GM12878 (cell line): Measurements from ENCODE around the gene ZMIZ2. TPM values are rescaled to one million over a fixed set of nuclear protein-coding genes. Genes with fewer than 3 reads are reported as not detected.
A peak's percentile ranks its signal among the peaks of the same experiment; 100 is the strongest.

Experiments
- ATF7 ChIP-seq: fragments of 450-650 bp; IDR thresholded peaks from 2 replicates; pipeline ENCODE4 v1.6.1; 2016; ENCODE audit warnings: low read depth, mild to moderate bottlenecking
- CBX5 ChIP-seq: sonication (generic); IDR thresholded peaks from 2 replicates; pipeline ENCODE4 v1.6.1; 2016; ENCODE audit warnings: low read depth, moderate library complexity, mild to moderate bottlenecking, inconsistent platforms
- CHD1 ChIP-seq: IDR thresholded peaks from 2 replicates; pipeline ENCODE4 v1.6.1; 2012; ENCODE audit warnings: low read depth, low read length, improper control_type of control experiment
- CHD2 ChIP-seq: IDR thresholded peaks from 2 replicates; pipeline ENCODE4 v1.6.1; 2011; ENCODE audit warnings: low read depth, low read length, improper control_type of control experiment, borderline replicate concordance
- ETV6 ChIP-seq, 2 experiments: fragments of 450-650 bp in 1 of 2; IDR thresholded peaks in 1 of 2; conservative IDR thresholded peaks in 1 of 2; 2 replicates each; pipeline ENCODE4 v1.6.1; 2014; ENCODE audit warnings: antibody characterized with exemption in 1 of 2, borderline replicate concordance in 1 of 2, low read depth in 1 of 2, mild to moderate bottlenecking in 1 of 2, moderate library complexity in 1 of 2
- EZH2 ChIP-seq: IDR thresholded peaks from 2 replicates; pipeline ENCODE4 v1.6.1; 2012; ENCODE audit warnings: low read depth, mild to moderate bottlenecking, control low read depth, inconsistent platforms, low read length, borderline replicate concordance; ENCODE audit not compliant: control insufficient read depth
- KAT2A ChIP-seq: conservative IDR thresholded peaks from 2 replicates; pipeline ENCODE4 v1.6.1; 2011; ENCODE audit warnings: low read depth, low read length; ENCODE audit not compliant: control insufficient read depth
- NFIC ChIP-seq: IDR thresholded peaks from 2 replicates; pipeline ENCODE4 v1.6.1; 2012; ENCODE audit warnings: low read depth, mild to moderate bottlenecking, inconsistent platforms, low read length, moderate library complexity
- NFYB ChIP-seq: IDR thresholded peaks from 2 replicates; pipeline ENCODE4 v1.6.1; 2011; ENCODE audit warnings: low read depth, mild to moderate bottlenecking, low read length, improper control_type of control experiment, moderate library complexity; ENCODE audit not compliant: insufficient read depth
- RELB ChIP-seq: fragments of 450-650 bp; IDR thresholded peaks from 2 replicates; pipeline ENCODE4 v1.6.1; 2017; ENCODE audit warnings: low read depth, mild to moderate bottlenecking, moderate library complexity
- SIX5 ChIP-seq: IDR thresholded peaks from 2 replicates; pipeline ENCODE4 v1.6.1; 2011; ENCODE audit warnings: mild to moderate bottlenecking, low read depth, low read length, moderate library complexity; ENCODE audit not compliant: severe bottlenecking
- SMARCA5 ChIP-seq: fragments of 450-650 bp; IDR thresholded peaks from 2 replicates; pipeline ENCODE4 v1.6.1; 2017; ENCODE audit warnings: mild to moderate bottlenecking
- SREBF1 ChIP-seq: IDR thresholded peaks from 2 replicates; pipeline ENCODE4 v1.6.1; 2012; ENCODE audit warnings: mild to moderate bottlenecking, low read length
- TBL1XR1 ChIP-seq: IDR thresholded peaks from 2 replicates; pipeline ENCODE4 v1.6.1; 2012; ENCODE audit warnings: low read depth, low read length, improper control_type of control experiment
- USF2 ChIP-seq: IDR thresholded peaks from 2 replicates; pipeline ENCODE4 v1.6.1; 2011; ENCODE audit warnings: low read depth, low read length, improper control_type of control experiment, borderline replicate concordance
- ZBTB11 ChIP-seq: fragments of 450-650 bp; formaldehyde crosslinking; IDR thresholded peaks from 2 replicates; pipeline ENCODE4 v1.5.0; 2022; ENCODE audit warnings: mild to moderate bottlenecking, missing genetic modification characterization
- ZBTB4 ChIP-seq: fragments of 450-650 bp; formaldehyde crosslinking; IDR thresholded peaks from 2 replicates; pipeline ENCODE4 v1.4.0; 2022; ENCODE audit warnings: mild to moderate bottlenecking, moderate library complexity
- ZNF274 ChIP-seq: IDR thresholded peaks from one replicate; pipeline ENCODE4 v1.8.0; 2011; ENCODE audit not compliant: insufficient read length, insufficient read depth
- ZNF384 ChIP-seq: IDR thresholded peaks from 2 replicates; pipeline ENCODE4 v1.6.1; 2012; ENCODE audit warnings: low read depth, mild to moderate bottlenecking, low read length, improper control_type of control experiment, borderline replicate concordance
- ZZZ3 ChIP-seq: IDR thresholded peaks from 2 replicates; pipeline ENCODE4 v1.6.1; 2011; ENCODE audit warnings: low read depth; ENCODE audit not compliant: control insufficient read depth, insufficient read length
- polyA plus RNA-seq, 11 experiments: library from polyadenylated mRNA; depleted of rRNA in 4 of 11; unstranded in 6 of 11; stranded (reverse) in 5 of 11; fragments of >200 nt; fragmentation: Nextera tagmentation in 4 of 11; fragmentation: Illumina TruSeq in 1 of 11; extraction: Ambion mirVana in 4 of 11; extraction: Trizol in 1 of 11; gene quantifications; 1 replicate in 1 of 11; 2 replicates in 10 of 11; pipeline versions ENCODE4 v1.2.1 to v1.2.3, GENCODE V29; 2011 to 2016; ENCODE audit warnings: inconsistent platforms in 2 of 11, missing spikeins in 2 of 11, low read depth in 1 of 11
- total RNA-seq, 4 experiments: library from RNA; depleted of rRNA in 3 of 4; stranded (reverse); fragments of >200 nt in 3 of 4; fragmentation: Illumina TruSeq in 1 of 4; extraction: Trizol in 1 of 4; gene quantifications; 2 replicates each; pipeline versions ENCODE4 v1.2.1 to v1.2.3, GENCODE V29; 2013 to 2021

ZMIZ2 gene
- total and polyA plus RNA-seq, 10 of the 15 experiments (the other 5 are each of a cell fraction or from before 2014, with no cell fraction given), result 0.71 to 158 (median 17.0) TPM

- TF ChIP-seq RELB, result no peak
- TF ChIP-seq ZZZ3, result no peak
- TF ChIP-seq CHD2, result peak; percentile 90
- no peak for TF ChIP-seq NFIC
- TF ChIP-seq ZBTB11, result peak; percentile 36; the same call in 1 of the 2 replicates
- peak; percentile 94 for TF ChIP-seq NFYB
- no peak for TF ChIP-seq SIX5
- no peak for TF ChIP-seq KAT2A
- no peak; the same call in 1 of the 2 replicates for TF ChIP-seq USF2
- no peak for TF ChIP-seq ZBTB4
- no peak for TF ChIP-seq ETV6 (conservative IDR thresholded peaks at IDR 0.05 in 1 of 2, IDR thresholded peaks at IDR 0.05 in 1 of 2; ENCODE audit: borderline replicate concordance in 1 of 2, low read depth in 1 of 2)
- no peak for TF ChIP-seq CHD1
- no peak for TF ChIP-seq ZNF274
- TF ChIP-seq SMARCA5, result peak; percentile 85
- TF ChIP-seq EZH2, result no peak
- no peak for TF ChIP-seq ZNF384
- TF ChIP-seq SREBF1, result no peak
- TF ChIP-seq CBX5, result no peak
- no peak for TF ChIP-seq TBL1XR1
- no peak for TF ChIP-seq ATF7
Measured at GRCh38 chr7:44796504-44797328, 48.1 kb downstream of the ZMIZ2 start, which contains the start of gene PPIA (continued).
